ENCODE results near the gene CIAO2A.

CIAO2A gene, protein sequence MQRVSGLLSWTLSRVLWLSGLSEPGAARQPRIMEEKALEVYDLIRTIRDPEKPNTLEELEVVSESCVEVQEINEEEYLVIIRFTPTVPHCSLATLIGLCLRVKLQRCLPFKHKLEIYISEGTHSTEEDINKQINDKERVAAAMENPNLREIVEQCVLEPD

DNA sequence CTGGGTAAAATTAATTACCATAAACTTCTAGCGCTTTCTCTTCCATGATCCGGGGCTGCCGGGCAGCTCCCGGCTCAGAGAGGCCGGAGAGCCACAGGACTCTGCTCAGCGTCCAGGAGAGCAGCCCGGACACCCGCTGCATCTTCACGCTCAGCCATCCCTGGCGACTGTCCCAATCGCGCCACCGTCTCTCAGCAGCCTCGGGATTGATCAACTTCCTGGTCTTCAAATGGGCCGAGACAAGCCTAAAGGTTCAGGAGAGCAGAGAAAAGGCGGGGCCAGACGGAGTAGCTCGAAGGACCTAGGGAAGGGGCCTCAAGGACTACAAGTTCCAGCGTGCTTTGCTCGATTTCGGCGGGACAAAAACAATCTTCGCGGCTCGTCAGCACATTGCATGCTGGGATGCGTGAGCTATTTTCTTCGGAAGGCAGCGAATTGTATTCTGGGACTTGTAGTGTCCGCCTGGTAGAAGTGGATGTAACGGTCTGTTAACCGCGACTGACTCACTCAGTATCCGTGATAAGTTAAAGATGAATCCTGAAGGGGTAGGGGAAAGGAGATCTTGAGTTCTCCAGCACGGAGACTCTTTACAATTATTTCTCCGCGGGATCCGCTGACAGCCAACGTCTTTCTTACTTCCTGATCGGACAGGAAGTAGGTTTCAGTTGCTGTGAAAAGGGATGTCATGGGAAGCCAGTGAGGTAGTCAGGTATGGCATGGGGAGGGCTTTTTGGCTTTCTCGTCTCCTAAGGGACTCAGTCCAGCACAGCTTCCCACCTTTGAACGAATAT lies at the start of gene CIAO2A:
Gene CIAO2A, minus strand, starts transcription at position 212 of the 791 bp plus-strand sequence. Its CDS starts 70 bp downstream, at position 142.
- Histone ChIP-seq H3K4me1 (ENCODE audit: insufficient read depth, low read length, poor library complexity, severe bottlenecking) (peaks cover 60% of the 10 kb centered on the region), H3K9ac (ENCODE audit: low read depth, low read length, poor library complexity, severe bottlenecking) (peak within 1 kb of the TSS; percentile 89), H3K9me2 (replicated peaks; ENCODE audit: low read depth, low read length) (no peaks in the 10 kb centered on the region), H3K4me3 (ENCODE audit: low read length, poor library complexity, severe bottlenecking) (peak within 1 kb of the TSS; percentile 85), H2AFZ (ENCODE audit: low read length) (peak within 1 kb of the TSS; percentile 97), H3K79me2 (ENCODE audit: insufficient read depth, low read length) (peaks cover 83% of the 10 kb centered on the region), H3K36me3 (ENCODE audit: insufficient read depth, low read length) (no peaks in the 10 kb centered on the region), H4K20me1 (ENCODE audit: insufficient read depth, low read length, poor library complexity, severe bottlenecking) (peaks cover 35% of the 10 kb centered on the region), H3K4me2 (ENCODE audit: low read depth, low read length, poor library complexity, severe bottlenecking) (peak within 1 kb of the TSS; percentile 93), H3F3A (ENCODE audit: low read depth) (no peaks in the 10 kb centered on the region), H3K27me3 (ENCODE audit: insufficient read depth, low read length, poor library complexity, severe bottlenecking) (no peaks in the 10 kb centered on the region), H3K9me3 (ENCODE audit: insufficient read depth, low read depth, low read length) (no peaks in the 10 kb centered on the region)
- TF ChIP-seq, protein P1, sequence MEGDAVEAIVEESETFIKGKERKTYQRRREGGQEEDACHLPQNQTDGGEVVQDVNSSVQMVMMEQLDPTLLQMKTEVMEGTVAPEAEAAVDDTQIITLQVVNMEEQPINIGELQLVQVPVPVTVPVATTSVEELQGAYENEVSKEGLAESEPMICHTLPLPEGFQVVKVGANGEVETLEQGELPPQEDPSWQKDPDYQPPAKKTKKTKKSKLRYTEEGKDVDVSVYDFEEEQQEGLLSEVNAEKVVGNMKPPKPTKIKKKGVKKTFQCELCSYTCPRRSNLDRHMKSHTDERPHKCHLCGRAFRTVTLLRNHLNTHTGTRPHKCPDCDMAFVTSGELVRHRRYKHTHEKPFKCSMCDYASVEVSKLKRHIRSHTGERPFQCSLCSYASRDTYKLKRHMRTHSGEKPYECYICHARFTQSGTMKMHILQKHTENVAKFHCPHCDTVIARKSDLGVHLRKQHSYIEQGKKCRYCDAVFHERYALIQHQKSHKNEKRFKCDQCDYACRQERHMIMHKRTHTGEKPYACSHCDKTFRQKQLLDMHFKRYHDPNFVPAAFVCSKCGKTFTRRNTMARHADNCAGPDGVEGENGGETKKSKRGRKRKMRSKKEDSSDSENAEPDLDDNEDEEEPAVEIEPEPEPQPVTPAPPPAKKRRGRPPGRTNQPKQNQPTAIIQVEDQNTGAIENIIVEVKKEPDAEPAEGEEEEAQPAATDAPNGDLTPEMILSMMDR (conservative IDR thresholded peaks at IDR 0.05; ENCODE audit: low read length), result no peak
- TF ChIP-seq EZH2phosphoT487 (IDR thresholded peaks at IDR 0.05; ENCODE audit: borderline replicate concordance), result no peak

DNA sequence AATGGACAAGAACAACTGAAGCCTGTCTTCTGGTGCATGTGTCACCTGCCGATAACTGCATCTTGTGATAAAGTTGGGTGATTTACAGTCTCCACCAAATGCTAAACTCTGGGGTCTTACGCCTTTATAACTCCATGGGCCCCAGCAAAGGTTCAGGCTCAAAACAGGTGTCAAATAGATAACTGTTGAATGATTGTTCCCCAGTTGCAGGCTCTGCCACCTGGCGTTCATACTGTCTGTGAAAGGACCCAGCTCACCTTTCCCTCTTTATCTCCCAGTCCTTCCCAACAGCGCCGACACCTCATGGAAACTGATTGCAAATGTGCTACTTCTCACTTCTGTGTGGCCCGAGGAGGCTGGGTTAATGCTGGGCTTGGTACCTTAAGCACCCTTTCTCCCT lies 49.6 kb upstream of the CIAO2A start:
- Histone ChIP-seq H3K27me3 (ENCODE audit: insufficient read depth, low read length, poor library complexity, severe bottlenecking) (no peaks in the 10 kb centered on the region), H3K9ac (ENCODE audit: low read depth, low read length, poor library complexity, severe bottlenecking) (no peak overlapping the region), H3F3A (ENCODE audit: low read depth) (no peaks in the 10 kb centered on the region), H3K9me3 (ENCODE audit: insufficient read depth, low read depth, low read length) (no peaks in the 10 kb centered on the region), H3K79me2 (ENCODE audit: insufficient read depth, low read length) (no peaks in the 10 kb centered on the region), H2AFZ (ENCODE audit: low read length) (no peak overlapping the region), H3K9me2 (replicated peaks; ENCODE audit: low read depth, low read length) (no peaks in the 10 kb centered on the region), H3K36me3 (ENCODE audit: insufficient read depth, low read length) (peaks cover 23% of the 10 kb centered on the region; the same call in 1 of the 2 replicates), H4K20me1 (ENCODE audit: insufficient read depth, low read length, poor library complexity, severe bottlenecking) (no peaks in the 10 kb centered on the region), H3K4me2 (ENCODE audit: low read depth, low read length, poor library complexity, severe bottlenecking) (no peak overlapping the region), H3K4me1 (ENCODE audit: insufficient read depth, low read length, poor library complexity, severe bottlenecking) (no peaks in the 10 kb centered on the region), H3K4me3 (ENCODE audit: low read length, poor library complexity, severe bottlenecking) (no peak overlapping the region)
- no peak for TF ChIP-seq EZH2phosphoT487 (IDR thresholded peaks at IDR 0.05; ENCODE audit: borderline replicate concordance)
- TF ChIP-seq, protein P1 (conservative IDR thresholded peaks at IDR 0.05; ENCODE audit: low read length), result no peak

DNA sequence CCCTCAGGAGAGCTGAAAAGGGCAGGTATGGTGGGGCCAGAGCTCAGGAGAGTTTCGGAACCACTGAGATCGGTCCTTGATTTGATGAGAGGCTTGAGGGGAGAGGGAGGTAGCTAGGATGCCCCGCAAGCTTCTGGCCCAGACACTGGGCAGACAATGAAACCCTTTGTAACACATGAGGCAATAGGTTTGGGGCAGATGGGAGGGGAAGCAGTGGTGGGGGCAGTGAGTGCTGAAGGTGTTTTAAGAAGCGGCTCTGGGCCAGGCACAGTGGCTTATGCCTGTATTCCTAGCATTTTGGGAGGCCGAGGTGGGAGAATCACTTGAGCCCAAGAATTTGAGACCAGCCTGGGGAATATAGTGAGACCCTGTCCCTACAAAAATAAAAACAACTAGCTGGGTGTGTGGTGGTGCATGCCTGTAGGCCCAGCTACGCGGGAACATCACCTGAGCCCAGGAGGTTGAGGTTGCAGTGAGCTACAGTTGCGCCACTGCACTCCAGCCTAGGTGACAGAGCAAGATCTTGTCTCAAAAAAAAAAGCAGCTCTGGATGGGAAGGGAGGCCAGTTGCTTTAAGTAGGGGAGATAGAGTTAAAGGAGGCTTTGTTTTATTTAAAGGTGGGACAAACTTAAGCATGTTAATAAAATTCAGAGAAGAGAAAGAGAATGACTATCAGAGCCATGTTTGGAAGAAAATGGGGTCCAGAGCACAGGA lies 48.3 kb upstream of the CIAO2A start:
- H3K9me3 ChIP-seq (ENCODE audit: insufficient read depth, low read depth, low read length), result no peaks in the 10 kb centered on the region
- peaks cover 35% of the 10 kb centered on the region; the same call in 1 of the 2 replicates for H3K36me3 ChIP-seq (ENCODE audit: insufficient read depth, low read length)
- no peaks in the 10 kb centered on the region for H3K4me1 ChIP-seq (ENCODE audit: insufficient read depth, low read length, poor library complexity, severe bottlenecking)
- TF ChIP-seq, protein P1 (conservative IDR thresholded peaks at IDR 0.05; ENCODE audit: low read length), result no peak
- TF ChIP-seq EZH2phosphoT487 (IDR thresholded peaks at IDR 0.05; ENCODE audit: borderline replicate concordance), result no peak
- no peaks in the 10 kb centered on the region for H3K9me2 ChIP-seq (replicated peaks; ENCODE audit: low read depth, low read length)
- no peaks in the 10 kb centered on the region for H4K20me1 ChIP-seq (ENCODE audit: insufficient read depth, low read length, poor library complexity, severe bottlenecking)
- no peak overlapping the region for H3K4me3 ChIP-seq (ENCODE audit: low read length, poor library complexity, severe bottlenecking)
- no peak overlapping the region for H3K4me2 ChIP-seq (ENCODE audit: low read depth, low read length, poor library complexity, severe bottlenecking)
- no peak overlapping the region for H2AFZ ChIP-seq (ENCODE audit: low read length)
- H3K79me2 ChIP-seq (ENCODE audit: insufficient read depth, low read length), result no peaks in the 10 kb centered on the region
- no peak overlapping the region for H3K9ac ChIP-seq (ENCODE audit: low read depth, low read length, poor library complexity, severe bottlenecking)
- no peaks in the 10 kb centered on the region for H3K27me3 ChIP-seq (ENCODE audit: insufficient read depth, low read length, poor library complexity, severe bottlenecking)
- no peaks in the 10 kb centered on the region for H3F3A ChIP-seq (ENCODE audit: low read depth)
